ENCODE results near the gene DPP6.

DNA sequence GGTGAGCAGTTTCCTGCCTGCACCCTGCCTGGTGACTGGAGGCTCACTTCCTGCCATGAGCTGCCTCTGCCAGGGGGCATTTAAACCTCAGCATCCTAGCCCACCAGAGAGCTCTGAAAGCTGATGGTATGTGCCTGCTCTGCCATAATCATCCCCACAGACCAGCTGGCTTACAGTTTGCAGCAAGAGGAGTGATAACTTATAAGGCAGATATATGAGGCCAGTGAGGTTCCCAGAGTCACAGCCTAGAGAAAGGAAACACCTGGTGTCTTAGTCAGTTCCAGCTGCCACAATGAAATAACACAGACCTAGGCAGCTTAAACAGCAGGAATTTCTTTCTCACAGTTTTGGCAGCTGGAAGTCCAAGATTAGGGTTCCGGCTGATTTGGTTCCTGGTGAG, 718.8 kb downstream of the DPP6 start:
- no peak for TF ChIP-seq CTCF (conservative IDR thresholded peaks at IDR 0.05; ENCODE audit: low read length)
- no peak for TF ChIP-seq EZH2phosphoT487 (IDR thresholded peaks at IDR 0.05; ENCODE audit: borderline replicate concordance, low read depth, low read length)
